Psoas muscle (tissue), 8 donors: ENCODE data around the gene OR14J1. TPM values are rescaled to one million over a fixed set of nuclear protein-coding genes. Genes with fewer than 3 reads are reported as not detected.
"Not testable (repeated sequence)": the region's sequence is repeated elsewhere in the genome, so short reads cannot be mapped to it uniquely, and the experiment has no call there.

Experiments used
- ATAC-seq, 4 donors: fragments of 200-7000 bp; cut with Tn5 transposase; one replicate each; pipeline ENCODE4 v1.9.1; 2020; ENCODE audit warnings: moderate library complexity in 3 of 4, mild to moderate bottlenecking in 2 of 4
- DNase-seq, 2 donors: peaks; one replicate each; pipeline ENCODE4 v3.0.0-alpha.2; 2020
- H3K27ac ChIP-seq: fragments of 200-600 bp; one replicate; pipeline ENCODE4 v1.8.0; 2022
- H3K27me3 ChIP-seq, 3 donors: fragments of 200-600 bp in 1 of 3; one replicate each; pipeline versions ENCODE4 v1.6.1 to v1.8.0; 2013 to 2022; ENCODE audit warnings: low read length in 2 of 3, mild to moderate bottlenecking in 2 of 3, moderate library complexity in 1 of 3; ENCODE audit not compliant: insufficient read depth in 3 of 3
- H3K36me3 ChIP-seq, 2 donors: fragments of 200-600 bp in 1 of 2; one replicate each; pipeline versions ENCODE4 v1.6.1 to v1.8.0; 2013 to 2022; ENCODE audit warnings: low read depth in 1 of 2, mild to moderate bottlenecking in 1 of 2, moderate library complexity in 1 of 2; ENCODE audit not compliant: insufficient read depth in 1 of 2
- H3K4me1 ChIP-seq: fragments of 200-600 bp; one replicate; pipeline ENCODE4 v1.8.0; 2022
- H3K4me3 ChIP-seq: fragments of 200-600 bp; one replicate; pipeline ENCODE4 v1.8.0; 2022; ENCODE audit warnings: mild to moderate bottlenecking
- H3K9me3 ChIP-seq: fragments of 200-600 bp; one replicate; pipeline ENCODE4 v1.8.0; 2022
- WGBS, 3 donors: extraction: QIAGEN DNeasy Blood & Tissue Kit; methylation state at CpG; one replicate each; pipeline versions ENCODE4 v1.1.6 to v1.1.7; 2013; 5-methylcytosine and 5-hydroxymethylcytosine counted together
- intact Hi-C, 2 donors: fragments of 100-400 bp; cut with DNase I; formaldehyde crosslinking; loops; one replicate each; pipeline versions ENCODE4 v1.11.0 to v1.14.2; 2022
- polyA plus RNA-seq, 3 donors: library from polyadenylated mRNA; stranded (reverse); fragments of 200-250 nt; gene quantifications; one replicate each; pipeline ENCODE4 v1.2.3, GENCODE V29; 2013
- total RNA-seq, 4 donors: library from RNA; stranded (reverse); fragmentation: NEBNext Ultra II Directional in 2 of 4; extraction: Animal tissue kit (Norgen Biotek cat#: 25700) in 2 of 4; gene quantifications; one replicate each; pipeline versions ENCODE4 v1.2.1 to v1.2.4, GENCODE V29; 2021 to 2023
- TF ChIP-seq, protein P1 (sequence below): fragments of 200-600 bp; IDR thresholded peaks from one replicate; pipeline ENCODE4 v1.8.0; 2022; ENCODE audit warnings: antibody characterized with exemption
- donor health status: healthy with polysubstance abuse.
- donor health status: DM: no; HTN: no; CAD: no; lungs with moderate emphysema.
- donor health status: Bipolar disorder and iron deficiency.
- donor health status: healthy.
- donor health status: DM: yes; HTN: yes; CAD: no.
- donor health status: DM: no; HTN: no; CAD: no.
- donor health status: DM: no; HTN: no; CAD: no.
- donor health status: DM: yes; HTN: yes; CAD: no.

The OR14J1 gene
- total and polyA plus RNA-seq, 7 donors = not detected

DNA sequence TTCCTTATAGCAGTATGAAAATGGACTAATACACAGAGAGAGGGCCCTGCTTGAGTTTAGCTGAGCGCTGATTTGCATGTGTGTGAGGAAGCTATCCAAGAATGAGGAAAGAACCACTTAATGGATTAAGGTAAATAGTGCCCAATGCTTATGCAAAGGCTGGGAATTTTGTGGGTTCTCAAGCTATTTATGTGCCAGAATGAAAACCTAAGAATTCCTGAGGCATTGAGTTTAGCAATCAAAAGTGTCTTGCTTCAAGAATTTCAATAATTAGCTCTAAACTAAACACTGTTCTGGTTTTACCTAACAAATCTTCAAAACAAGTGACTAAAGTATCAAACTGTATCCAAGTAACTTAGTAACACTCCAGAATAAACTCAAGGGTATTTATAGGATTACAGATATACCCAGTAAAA is 7.0 kb upstream of the OR14J1 start:
- Histone ChIP-seq H3K27ac (no peak overlapping the region), H3K27me3 (no peaks in the 10 kb centered on the region)
- WGBS, 3 donors = 92 to 100% (median 96%) methylated on average over 1 of the region's 1 CpG

DNA sequence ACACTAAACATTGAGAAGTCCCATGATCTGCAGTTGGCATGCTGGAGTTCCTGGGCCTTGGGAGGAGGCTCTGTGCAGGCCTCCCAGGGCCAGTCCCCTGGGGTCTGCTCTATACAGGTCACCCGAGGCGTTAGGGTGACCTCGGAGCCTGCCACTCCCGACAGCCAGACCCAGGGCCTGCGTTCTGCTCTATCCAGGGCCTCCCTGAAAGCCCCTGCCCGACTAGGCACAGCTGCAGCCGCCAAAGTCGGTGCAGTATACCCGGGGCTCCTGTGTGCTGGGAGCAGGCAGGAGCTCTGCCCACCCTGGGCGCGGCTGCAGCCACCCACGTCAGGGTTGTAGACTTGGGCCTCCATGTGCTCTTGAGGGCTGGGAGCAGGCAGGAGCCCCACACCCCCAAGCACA is 6.3 kb upstream of the OR14J1 start:
- H3K4me3 ChIP-seq = no peak overlapping the region
- WGBS, 3 donors = 78 to 84% (median 80%) methylated on average over 12 of the region's 12 CpGs
- no peaks in the 10 kb centered on the region for H3K27me3 ChIP-seq
- H3K27ac ChIP-seq = no peak overlapping the region
- DNase-seq (no peak), ATAC-seq (no peak)
- TF ChIP-seq, protein P1, sequence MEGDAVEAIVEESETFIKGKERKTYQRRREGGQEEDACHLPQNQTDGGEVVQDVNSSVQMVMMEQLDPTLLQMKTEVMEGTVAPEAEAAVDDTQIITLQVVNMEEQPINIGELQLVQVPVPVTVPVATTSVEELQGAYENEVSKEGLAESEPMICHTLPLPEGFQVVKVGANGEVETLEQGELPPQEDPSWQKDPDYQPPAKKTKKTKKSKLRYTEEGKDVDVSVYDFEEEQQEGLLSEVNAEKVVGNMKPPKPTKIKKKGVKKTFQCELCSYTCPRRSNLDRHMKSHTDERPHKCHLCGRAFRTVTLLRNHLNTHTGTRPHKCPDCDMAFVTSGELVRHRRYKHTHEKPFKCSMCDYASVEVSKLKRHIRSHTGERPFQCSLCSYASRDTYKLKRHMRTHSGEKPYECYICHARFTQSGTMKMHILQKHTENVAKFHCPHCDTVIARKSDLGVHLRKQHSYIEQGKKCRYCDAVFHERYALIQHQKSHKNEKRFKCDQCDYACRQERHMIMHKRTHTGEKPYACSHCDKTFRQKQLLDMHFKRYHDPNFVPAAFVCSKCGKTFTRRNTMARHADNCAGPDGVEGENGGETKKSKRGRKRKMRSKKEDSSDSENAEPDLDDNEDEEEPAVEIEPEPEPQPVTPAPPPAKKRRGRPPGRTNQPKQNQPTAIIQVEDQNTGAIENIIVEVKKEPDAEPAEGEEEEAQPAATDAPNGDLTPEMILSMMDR = no peak
- intact Hi-C loops = no loop called here
- no peaks in the 10 kb centered on the region for H3K4me1 ChIP-seq
- no peaks in the 10 kb centered on the region for H3K9me3 ChIP-seq
- no peaks in the 10 kb centered on the region for H3K36me3 ChIP-seq

More for the DNA sequence above, 7.0 kb upstream of the OR14J1 start:
- DNase-seq (no peak), ATAC-seq (no peak)
- intact Hi-C loops = no loop called here
- TF ChIP-seq, protein P1 = no peak
- no peaks in the 10 kb centered on the region for H3K4me1 ChIP-seq
- no peak overlapping the region for H3K4me3 ChIP-seq
- H3K9me3 ChIP-seq = no peaks in the 10 kb centered on the region
- no peaks in the 10 kb centered on the region for H3K36me3 ChIP-seq

GRCh38 chr6:29295623-29296022 is 5.9 kb upstream of the OR14J1 start:
- H3K27me3 ChIP-seq = no peaks in the 10 kb centered on the region
- no peaks in the 10 kb centered on the region for H3K36me3 ChIP-seq
- ATAC-seq (no peak), DNase-seq (no peak)
- intact Hi-C loops = no loop called here
- no peak overlapping the region for H3K4me3 ChIP-seq
- H3K27ac ChIP-seq = no peak overlapping the region
- TF ChIP-seq, protein P1 = no peak
- WGBS, 3 donors = 88 to 94% (median 93%) methylated on average over 7 of the region's 7 CpGs
- H3K4me1 ChIP-seq = no peaks in the 10 kb centered on the region
- no peaks in the 10 kb centered on the region for H3K9me3 ChIP-seq

DNA sequence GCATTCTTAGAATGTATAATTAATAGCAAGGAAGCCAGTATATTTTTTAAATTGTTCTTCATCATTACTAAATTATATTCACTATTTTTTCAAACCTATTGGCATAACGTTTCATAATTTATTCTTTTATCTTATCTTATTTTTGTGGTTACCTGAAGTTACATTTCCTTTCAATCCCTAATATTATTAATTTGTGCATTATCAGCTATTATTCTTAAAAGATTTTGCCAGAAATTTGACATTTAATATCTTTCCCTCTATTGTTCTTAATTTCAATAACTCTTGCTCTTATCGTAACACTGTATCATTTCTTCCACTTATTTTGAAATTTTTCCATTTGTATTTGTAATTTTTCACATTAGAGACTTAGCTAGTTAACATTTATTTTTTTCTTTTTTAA is 18.4 kb downstream of the OR14J1 start:
- no peaks in the 10 kb centered on the region for H3K36me3 ChIP-seq
- H3K27me3 ChIP-seq = no peaks in the 10 kb centered on the region
- ATAC-seq (no peak), DNase-seq (no peak)
- intact Hi-C loops = no loop called here
- no peaks in the 10 kb centered on the region for H3K4me1 ChIP-seq
- H3K4me3 ChIP-seq = no peak overlapping the region
- no peaks in the 10 kb centered on the region for H3K9me3 ChIP-seq
- WGBS, 3 donors = 76 to 90% (median 87%) methylated on average over 2 of the region's 2 CpGs
- H3K27ac ChIP-seq = no peak overlapping the region
- TF ChIP-seq, protein P1 = no peak

DNA sequence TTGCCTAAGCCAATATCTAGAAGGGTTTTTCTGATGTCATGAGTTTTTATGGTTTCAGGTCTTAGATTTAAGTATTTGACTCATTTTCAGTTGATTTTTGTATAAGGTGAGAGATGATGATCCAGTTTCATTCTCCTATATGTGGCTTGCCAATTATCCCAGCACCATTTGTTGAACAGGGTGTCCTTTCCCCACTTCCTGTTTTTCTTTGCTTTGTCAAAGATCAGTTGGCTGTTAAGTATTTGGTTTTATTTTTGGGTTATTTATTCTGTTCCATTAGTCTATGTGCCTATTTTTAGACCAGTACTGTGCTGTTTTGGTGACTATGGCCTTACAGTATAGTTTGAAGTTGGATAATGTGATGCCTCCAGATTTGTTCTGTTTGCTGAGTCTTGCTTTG is 21.8 kb downstream of the OR14J1 start:
- H3K4me1 ChIP-seq, H3K27me3 ChIP-seq, intact Hi-C loops, DNase-seq, H3K27ac ChIP-seq, H3K9me3 ChIP-seq, ATAC-seq, H3K36me3 ChIP-seq, H3K4me3 ChIP-seq: not testable (repeated sequence)
